Common myeloid progenitor, CD34-positive (primary cell): Measurements from ENCODE around the gene LIMS1.
"Not testable (repeated sequence)": the region's sequence is repeated elsewhere in the genome, so short reads cannot be mapped to it uniquely, and the experiment has no call there.

ENCODE experiments used
- CTCF ChIA-PET: fragments of 350-600 bp; sonication (Branson Sonifier 250); formaldehyde crosslinking; loops from one replicate; lab custom pipeline; 2021; ENCODE audit warnings: antibody characterized with exemption; lab: Charles Lee
- POLR2A ChIA-PET: fragments of 350-600 bp; sonication (Branson Sonifier 250); formaldehyde crosslinking; loops from one replicate; lab custom pipeline; 2021; ENCODE audit warnings: antibody characterized with exemption; lab: Charles Lee
- DNase-seq, 3 donors: peaks; one replicate each; pipeline versions ENCODE4 v3.0.0 to v3.0.0-alpha.2; 2013
- H3K27ac ChIP-seq, 2 experiments: 1 replicate in 1 of 2; 2 replicates in 1 of 2; pipeline ENCODE4 v1.7.0; 2013; ENCODE audit warnings: inconsistent platforms in 2 of 2, low read length in 2 of 2, mild to moderate bottlenecking in 2 of 2, low read depth in 1 of 2, moderate library complexity in 1 of 2; ENCODE audit not compliant: severe bottlenecking in 2 of 2, insufficient read depth in 1 of 2, poor library complexity in 1 of 2
- H3K27me3 ChIP-seq, 5 experiments: replicated peaks in 2 of 5; 1 replicate in 3 of 5; 2 replicates in 2 of 5; pipeline versions ENCODE4 v1.6.1 to v1.7.0; 2013; ENCODE audit warnings: low read length in 4 of 5, mild to moderate bottlenecking in 2 of 5, moderate library complexity in 2 of 5, inconsistent platforms in 1 of 5; ENCODE audit not compliant: insufficient read depth in 5 of 5, control insufficient read depth in 4 of 5
- H3K36me3 ChIP-seq, 4 experiments: 1 replicate in 2 of 4; 2 replicates in 2 of 4; pipeline versions ENCODE4 v1.6.1 to v1.7.0; 2013; ENCODE audit warnings: low read length in 3 of 4, control low read depth in 1 of 4, mild to moderate bottlenecking in 1 of 4; ENCODE audit not compliant: control insufficient read depth in 4 of 4, insufficient read depth in 4 of 4
- H3K4me1 ChIP-seq, 4 experiments: 1 replicate in 3 of 4; 2 replicates in 1 of 4; pipeline versions ENCODE4 v1.6.1 to v1.7.1; 2013; ENCODE audit warnings: low read length in 3 of 4, mild to moderate bottlenecking in 3 of 4, control low read depth in 1 of 4, inconsistent platforms in 1 of 4, moderate library complexity in 1 of 4; ENCODE audit not compliant: control insufficient read depth in 4 of 4, insufficient read depth in 4 of 4; ENCODE audit errors: control extremely low read depth in 1 of 4
- H3K4me3 ChIP-seq, 7 experiments: 1 replicate in 4 of 7; 2 replicates in 3 of 7; pipeline versions ENCODE4 v1.5.1 to v1.7.0; 2013; ENCODE audit warnings: mild to moderate bottlenecking in 7 of 7, low read length in 6 of 7, moderate library complexity in 6 of 7, inconsistent platforms in 2 of 7, low read depth in 2 of 7, control low read depth in 1 of 7; ENCODE audit not compliant: insufficient read depth in 4 of 7, control insufficient read depth in 1 of 7; ENCODE audit errors: extremely low read depth in 1 of 7
- H3K9me3 ChIP-seq, 5 experiments: 1 replicate in 4 of 5; 2 replicates in 1 of 5; pipeline versions ENCODE4 v1.6.1 to v1.7.1; 2013; ENCODE audit warnings: low read length in 4 of 5, mild to moderate bottlenecking in 2 of 5, inconsistent platforms in 1 of 5, low read depth in 1 of 5, moderate library complexity in 1 of 5; ENCODE audit not compliant: control insufficient read depth in 4 of 5, insufficient read depth in 2 of 5; ENCODE audit errors: control extremely low read depth in 1 of 5
- WGBS: methylation state at CpG from one replicate; pipeline ENCODE4 v1.1.5; 2013; ENCODE audit not compliant: insufficient coverage; 5-methylcytosine and 5-hydroxymethylcytosine counted together

Gene LIMS1

GRCh38 chr2:108656282-108656681 is 122.0 kb downstream of the LIMS1 start:
- H3K4me1 ChIP-seq: peaks cover 0 to 29% (median 14%) of the 10 kb centered on the region in 4 experiments
- H3K27me3 ChIP-seq, CTCF ChIA-PET, H3K27ac ChIP-seq, H3K36me3 ChIP-seq, H3K9me3 ChIP-seq, POLR2A ChIA-PET, DNase-seq, H3K4me3 ChIP-seq: not testable (repeated sequence)

DNA sequence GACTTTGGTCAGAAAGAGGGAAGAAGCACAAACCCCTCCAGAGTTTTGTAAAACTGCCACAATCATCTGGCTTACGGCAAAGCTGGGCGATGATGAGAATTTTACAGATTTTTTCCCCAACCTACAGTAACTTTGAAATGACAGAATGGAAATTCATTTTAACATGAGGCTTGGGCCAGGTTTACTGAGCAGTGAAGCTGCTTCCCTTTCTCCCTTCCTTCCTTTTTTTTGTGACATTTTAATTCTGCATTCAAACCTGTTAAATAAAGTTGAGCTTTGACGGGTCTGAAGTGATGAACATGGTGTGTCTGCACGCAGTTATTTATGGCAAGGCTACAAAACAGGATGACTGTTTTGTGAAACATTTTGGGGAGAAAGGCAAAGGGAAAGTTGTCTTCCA is 123.2 kb downstream of the LIMS1 start:
- H3K27me3 ChIP-seq, H3K9me3 ChIP-seq, H3K4me3 ChIP-seq, CTCF ChIA-PET, H3K27ac ChIP-seq, H3K36me3 ChIP-seq, POLR2A ChIA-PET: not testable (repeated sequence)
- peaks cover 1 to 37% (median 20%) of the 10 kb centered on the region in 4 experiments for H3K4me1 ChIP-seq
- peak in 2 of 3 donors; percentile 72 to 82 for DNase-seq
- no CpG with 5 or more reads among the region's 4 CpGs for WGBS

DNA sequence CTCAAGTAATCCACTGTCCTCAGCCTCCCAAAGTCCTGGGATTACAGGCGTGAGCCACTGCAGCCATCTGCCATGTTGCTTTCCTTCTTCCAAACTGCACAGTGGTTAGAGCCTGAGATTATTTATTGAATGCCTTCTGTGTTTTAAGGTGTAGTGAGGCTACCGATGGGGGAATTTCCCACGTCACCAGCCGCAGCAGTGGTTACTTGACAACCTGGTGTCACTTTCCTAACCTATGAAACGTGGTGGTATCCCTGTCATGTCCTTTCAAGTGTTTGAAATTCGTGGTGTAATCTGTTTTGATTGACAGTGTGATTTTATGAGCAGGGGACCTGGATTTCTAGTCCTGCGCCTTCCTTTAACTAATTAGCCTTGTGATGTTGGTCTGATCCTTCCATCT is 124.3 kb downstream of the LIMS1 start:
- POLR2A ChIA-PET: not testable (repeated sequence)

GRCh38 chr2:108661493-108661892 is 127.2 kb downstream of the LIMS1 start:
- H3K27ac ChIP-seq, H3K36me3 ChIP-seq, H3K9me3 ChIP-seq, POLR2A ChIA-PET, H3K4me3 ChIP-seq, DNase-seq, H3K27me3 ChIP-seq: not testable (repeated sequence)
- H3K4me1 ChIP-seq: peaks cover 3 to 47% (median 31%) of the 10 kb centered on the region in 4 experiments
- CTCF ChIA-PET: interaction anchor here (2.5 kb wide), 1 partner anchor 25 kb away, joined by 10 read pairs; no protein-coding TSS in a partner anchor
- 95% methylated on average over 2 of the region's 4 CpGs for WGBS

More for the DNA sequence above, 124.3 kb downstream of the LIMS1 start:
- H3K4me3 ChIP-seq, H3K36me3 ChIP-seq, H3K27ac ChIP-seq, DNase-seq, CTCF ChIA-PET, H3K27me3 ChIP-seq, H3K9me3 ChIP-seq: not testable (repeated sequence)
- peaks cover 3 to 41% (median 27%) of the 10 kb centered on the region in 4 experiments for H3K4me1 ChIP-seq
- no CpG with 5 or more reads among the region's 7 CpGs for WGBS

- H3K4me3 ChIP-seq, H3K27me3 ChIP-seq, H3K9me3 ChIP-seq, H3K27ac ChIP-seq, H3K36me3 ChIP-seq, POLR2A ChIA-PET: not testable (repeated sequence)
- CTCF ChIA-PET: interaction anchor here (1.0 to 2.5 kb wide), 2 partner anchors 19 to 25 kb away, joined by 3 to 10 read pairs; no protein-coding TSS in a partner anchor
- H3K4me1 ChIP-seq: peaks cover 3 to 46% (median 30%) of the 10 kb centered on the region in 4 experiments
- DNase-seq: peak; percentile 60 to 88 (median 84)
- 13% methylated on average over 1 of the region's 5 CpGs for WGBS
Measured at GRCh38 chr2:108662207-108662612, 127.9 kb downstream of the LIMS1 start.

DNA sequence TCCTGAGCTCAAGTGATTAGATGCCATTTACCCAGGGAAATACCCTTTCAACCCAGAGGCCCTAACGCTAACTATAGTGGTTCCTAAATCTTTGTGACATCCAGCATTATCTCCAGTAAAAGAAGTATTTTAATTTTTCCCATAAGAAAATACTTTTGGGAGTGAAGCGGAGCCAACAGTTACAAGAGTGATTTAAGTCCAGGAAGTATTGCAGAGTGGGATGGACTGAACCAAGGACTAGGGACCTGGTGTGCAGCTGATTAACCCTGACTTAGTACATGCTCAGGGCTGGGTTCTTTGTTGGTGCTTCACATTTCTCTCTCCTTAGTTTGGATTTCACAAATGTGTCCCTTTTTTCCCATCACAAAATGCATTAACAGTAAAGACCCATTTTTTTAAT is 129.1 kb downstream of the LIMS1 start:
- DNase-seq, POLR2A ChIA-PET, H3K4me3 ChIP-seq, H3K9me3 ChIP-seq, H3K27me3 ChIP-seq, H3K27ac ChIP-seq, H3K36me3 ChIP-seq: not testable (repeated sequence)
- peaks cover 3 to 42% (median 28%) of the 10 kb centered on the region in 4 experiments for H3K4me1 ChIP-seq
- CTCF ChIA-PET: interaction anchor here (1.0 kb wide), 1 partner anchor 20 kb away, joined by 3 read pairs; no protein-coding TSS in a partner anchor
- no CpG with 5 or more reads among the region's 2 CpGs for WGBS

- H3K9me3 ChIP-seq, H3K27ac ChIP-seq, H3K36me3 ChIP-seq, POLR2A ChIA-PET, H3K4me3 ChIP-seq, H3K27me3 ChIP-seq: not testable (repeated sequence)
- DNase-seq: peak in 1 of 3 donors; percentile 33
- H3K4me1 ChIP-seq: peaks cover 3 to 43% (median 28%) of the 10 kb centered on the region in 4 experiments
- no CpG with 5 or more reads among the region's 3 CpGs for WGBS
- CTCF ChIA-PET: interaction anchor here (1.8 kb wide), 1 partner anchor 27 kb away, joined by 13 read pairs; no protein-coding TSS in a partner anchor
Measured at GRCh38 chr2:108664089-108664488, 129.8 kb downstream of the LIMS1 start.
